ENCODE measurements around the gene JMJD8.
A peak's percentile ranks its signal among the peaks of the same experiment; 100 is the strongest.

The JMJD8 gene

GRCh38 chr16:721765-722540, 37.8 kb upstream of the JMJD8 start:
- DNase-seq = no peak

- DNase-seq = peak in 1 of 2 experiments; percentile 35
Observed at GRCh38 chr16:720990-721764, 37.0 kb upstream of the JMJD8 start, which contains the start of gene ANTKMT. TSS of gene ANTKMT (plus strand) at chr16:721146. CDS start at chr16:721275, 129 bp downstream.

- peak in 1 of 2 experiments; percentile 26 for DNase-seq
Observed at GRCh38 chr16:720447-720989, 36.4 kb upstream of the JMJD8 start.

GRCh38 chr16:719815-720446, 35.8 kb upstream of the JMJD8 start:
- DNase-seq = no peak

GRCh38 chr16:718922-719321, 34.8 kb upstream of the JMJD8 start:
- DNase-seq = no peak

- no peak for DNase-seq
Observed at GRCh38 chr16:718389-718788, 34.3 kb upstream of the JMJD8 start.

- no peak for DNase-seq
Observed at GRCh38 chr16:717450-718245, 33.5 kb upstream of the JMJD8 start.

GRCh38 chr16:716768-717325, 32.7 kb upstream of the JMJD8 start:
- no peak for DNase-seq

GRCh38 chr16:716200-716568, 32.0 kb upstream of the JMJD8 start:
- DNase-seq = no peak

GRCh38 chr16:715477-716199, 31.5 kb upstream of the JMJD8 start:
- DNase-seq = no peak

GRCh38 chr16:714558-715476, 30.7 kb upstream of the JMJD8 start, which contains the start of gene METRN:
TSS of gene METRN (plus strand) at chr16:715118. CDS start at chr16:715290, 172 bp downstream.
- DNase-seq = peak; percentile 82

- no peak for DNase-seq
Observed at GRCh38 chr16:714079-714478, 29.9 kb upstream of the JMJD8 start.

- peak; percentile 38 to 40 for DNase-seq
Observed at GRCh38 chr16:712740-713250, 28.7 kb upstream of the JMJD8 start.

- DNase-seq = peak; percentile 73 to 74
Observed at GRCh38 chr16:711548-712320, 27.6 kb upstream of the JMJD8 start.

- DNase-seq = no peak
Observed at GRCh38 chr16:711084-711483, 26.9 kb upstream of the JMJD8 start.

- DNase-seq = no peak
Observed at GRCh38 chr16:710500-711075, 26.5 kb upstream of the JMJD8 start.

GRCh38 chr16:709566-710499, 25.7 kb upstream of the JMJD8 start:
- no peak for DNase-seq

- DNase-seq = no peak
Observed at GRCh38 chr16:708959-709358, 24.8 kb upstream of the JMJD8 start.

Data from activated CD4-positive, alpha-beta T cell treated with anti-CD3 and anti-CD28 coated beads, Interleukin-2, amount 50 U/mL, for 4 hours (primary cell).